ENCODE data around the gene FRAS1.

DNA sequence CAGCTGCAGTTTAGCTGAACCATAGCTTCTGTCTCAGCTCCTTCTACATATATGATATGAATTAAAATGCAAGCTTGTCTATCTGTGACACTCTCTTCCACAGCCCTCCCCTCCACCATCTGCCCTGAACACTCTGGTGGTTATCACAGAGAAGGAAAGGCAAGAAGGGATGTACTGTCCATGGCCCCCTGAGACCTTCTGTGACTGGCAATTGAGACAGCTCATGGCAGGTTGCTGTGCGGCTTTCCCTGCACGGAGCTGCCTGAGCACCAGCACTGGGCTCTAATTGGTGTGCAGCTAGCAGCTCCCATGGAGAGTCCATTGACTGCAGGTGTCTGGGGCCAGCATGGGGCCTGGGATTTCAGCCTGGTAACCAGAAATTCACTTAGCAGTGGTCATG lies 384.6 kb downstream of the FRAS1 start:
- TF ChIP-seq POLR2A (IDR thresholded peaks at IDR 0.05) = no peak
- TF ChIP-seq CTCF (IDR thresholded peaks at IDR 0.05) = no peak
